Measurements from ENCODE around the gene MAP4K3.

DNA sequence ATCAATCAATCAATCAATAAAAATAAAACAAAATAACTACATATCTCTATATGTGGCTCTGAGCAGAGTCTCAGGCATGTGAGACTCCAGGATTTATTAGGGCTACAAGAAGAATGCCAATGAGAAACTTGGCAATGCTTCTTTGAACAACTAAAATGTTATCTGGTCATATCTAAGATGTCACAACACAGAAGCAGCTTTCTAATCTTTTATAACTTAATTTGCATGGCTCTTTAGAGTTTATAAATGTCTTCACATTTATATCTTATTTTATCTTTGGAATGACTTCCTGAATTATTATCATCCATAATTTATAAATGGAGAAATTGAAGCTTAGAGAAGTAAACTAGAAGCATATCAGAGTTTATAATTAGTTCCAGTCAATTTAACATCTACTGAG, 14.9 kb upstream of the MAP4K3 start:
- TF ChIP-seq BHLHE40 (IDR thresholded peaks at IDR 0.05; ENCODE audit: borderline replicate concordance) (no peak), LEF1 (IDR thresholded peaks at IDR 0.05; ENCODE audit: borderline replicate concordance) (no peak), FOXK2 (IDR thresholded peaks at IDR 0.05) (no peak), SP1 (IDR thresholded peaks at IDR 0.05) (no peak), FOXM1 (IDR thresholded peaks at IDR 0.05; ENCODE audit: borderline replicate concordance) (no peak), ZNF384 (IDR thresholded peaks at IDR 0.05) (no peak), ELF4 (IDR thresholded peaks at IDR 0.05) (no peak), ARNT (IDR thresholded peaks at IDR 0.05) (no peak), SUZ12 (IDR thresholded peaks at IDR 0.05) (no peak), TARDBP (IDR thresholded peaks at IDR 0.05) (no peak), HDGF (IDR thresholded peaks at IDR 0.05; ENCODE audit: borderline replicate concordance) (no peak)
- TF ChIP-seq, protein P1, sequence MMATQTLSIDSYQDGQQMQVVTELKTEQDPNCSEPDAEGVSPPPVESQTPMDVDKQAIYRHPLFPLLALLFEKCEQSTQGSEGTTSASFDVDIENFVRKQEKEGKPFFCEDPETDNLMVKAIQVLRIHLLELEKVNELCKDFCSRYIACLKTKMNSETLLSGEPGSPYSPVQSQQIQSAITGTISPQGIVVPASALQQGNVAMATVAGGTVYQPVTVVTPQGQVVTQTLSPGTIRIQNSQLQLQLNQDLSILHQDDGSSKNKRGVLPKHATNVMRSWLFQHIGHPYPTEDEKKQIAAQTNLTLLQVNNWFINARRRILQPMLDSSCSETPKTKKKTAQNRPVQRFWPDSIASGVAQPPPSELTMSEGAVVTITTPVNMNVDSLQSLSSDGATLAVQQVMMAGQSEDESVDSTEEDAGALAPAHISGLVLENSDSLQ (IDR thresholded peaks at IDR 0.05), result no peak
